PC-9 (cell line): ENCODE measurements around the gene LMO2.

Experiments
- EZH2 ChIP-seq: fragments of 200-600 bp; sonication (generic); IDR thresholded peaks from 2 replicates; pipeline ENCODE4 v1.8.0; 2017; ENCODE audit warnings: antibody characterized with exemption, low read depth
- TF ChIP-seq, protein P1 (sequence below): fragments of 200-600 bp; sonication (generic); conservative IDR thresholded peaks from 2 replicates; pipeline ENCODE4 v1.6.1; 2017; ENCODE audit warnings: mixed run types, antibody characterized with exemption, mild to moderate bottlenecking, moderate library complexity

DNA sequence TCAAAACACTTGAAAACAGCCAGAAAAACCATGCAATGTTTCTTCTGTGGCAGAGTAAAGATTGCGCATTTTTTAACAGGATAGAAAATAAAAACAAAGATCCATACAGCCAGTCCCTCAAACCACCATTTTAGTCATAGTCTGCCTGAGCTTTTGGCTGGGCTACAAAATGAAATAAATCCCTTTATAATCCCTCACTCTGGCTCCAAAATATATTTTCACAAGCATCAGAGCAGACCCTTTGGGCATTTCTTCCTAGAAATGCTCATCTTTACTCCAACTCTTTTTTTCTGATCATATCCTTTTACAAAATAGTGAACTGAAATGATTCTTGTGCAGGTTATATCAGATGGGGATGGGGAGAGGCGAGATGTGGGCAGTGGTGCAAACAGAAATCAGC is 31.8 kb upstream of the LMO2 start:
- TF ChIP-seq, protein P1, sequence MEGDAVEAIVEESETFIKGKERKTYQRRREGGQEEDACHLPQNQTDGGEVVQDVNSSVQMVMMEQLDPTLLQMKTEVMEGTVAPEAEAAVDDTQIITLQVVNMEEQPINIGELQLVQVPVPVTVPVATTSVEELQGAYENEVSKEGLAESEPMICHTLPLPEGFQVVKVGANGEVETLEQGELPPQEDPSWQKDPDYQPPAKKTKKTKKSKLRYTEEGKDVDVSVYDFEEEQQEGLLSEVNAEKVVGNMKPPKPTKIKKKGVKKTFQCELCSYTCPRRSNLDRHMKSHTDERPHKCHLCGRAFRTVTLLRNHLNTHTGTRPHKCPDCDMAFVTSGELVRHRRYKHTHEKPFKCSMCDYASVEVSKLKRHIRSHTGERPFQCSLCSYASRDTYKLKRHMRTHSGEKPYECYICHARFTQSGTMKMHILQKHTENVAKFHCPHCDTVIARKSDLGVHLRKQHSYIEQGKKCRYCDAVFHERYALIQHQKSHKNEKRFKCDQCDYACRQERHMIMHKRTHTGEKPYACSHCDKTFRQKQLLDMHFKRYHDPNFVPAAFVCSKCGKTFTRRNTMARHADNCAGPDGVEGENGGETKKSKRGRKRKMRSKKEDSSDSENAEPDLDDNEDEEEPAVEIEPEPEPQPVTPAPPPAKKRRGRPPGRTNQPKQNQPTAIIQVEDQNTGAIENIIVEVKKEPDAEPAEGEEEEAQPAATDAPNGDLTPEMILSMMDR: no peak
- TF ChIP-seq EZH2: no peak
